ENCODE data around the gene REM2. TPM values are rescaled to one million over a fixed set of nuclear protein-coding genes. Genes with fewer than 3 reads are reported as not detected.

Gene REM2
- total RNA-seq, 1 experiment from 2014 or later: 0.18 TPM

GRCh38 chr14:22836301-22837113, 46.5 kb upstream of the REM2 start, which contains the start of gene MMP14:
TSS of gene MMP14 (plus strand) at chr14:22836585. CDS start at chr14:22836818, 233 bp downstream.
- POLR2A ChIA-PET (ENCODE audit: unreplicated experiment): interaction anchor here (0.6 to 2.1 kb wide), 4 partner anchors 15 to 247 kb away, joined by 3 to 14 read pairs (median 4); partner anchors contain the start of gene DAD1
- TSS peak; percentile 59 for BruUV-seq (replicated peaks)
- peak; percentile 79 for ATAC-seq

GRCh38 chr14:22837114-22837749, 45.8 kb upstream of the REM2 start:
- Histone ChIP-seq H3K27me3 (ENCODE audit: low read length) (no peaks in the 10 kb centered on the region), H3K9me2 (replicated peaks; ENCODE audit: low read length) (no peaks in the 10 kb centered on the region), H3F3A (ENCODE audit: low read length, unreplicated experiment) (peaks cover 6% of the 10 kb centered on the region), H2AFZ (ENCODE audit: low read length) (peak overlapping the region; percentile 66), H3K4me1 (ENCODE audit: insufficient read depth, low read length) (peaks cover 22% of the 10 kb centered on the region; the same call in 1 of the 2 replicates), H3K9ac (ENCODE audit: low read length) (peak overlapping the region; percentile 94), H3K79me2 (ENCODE audit: low read length) (peaks cover 43% of the 10 kb centered on the region), H3K27ac (ENCODE audit: low read length) (peak overlapping the region; percentile 47), H4K20me1 (ENCODE audit: low read length) (no peaks in the 10 kb centered on the region), H3K4me2 (ENCODE audit: low read length) (peak overlapping the region; percentile 90), H3K9me3 (ENCODE audit: low read length) (no peaks in the 10 kb centered on the region), H3K4me3 (ENCODE audit: low read length) (peak overlapping the region; percentile 93), H3K36me3 (ENCODE audit: low read depth, low read length) (peaks cover 16% of the 10 kb centered on the region; the same call in 1 of the 2 replicates)
- ChIA-PET POLR2A (ENCODE audit: unreplicated experiment) (interaction anchor here (0.6 to 2.1 kb wide), 4 partner anchors 14 to 248 kb away, joined by 3 to 14 read pairs (median 4); partner anchors contain the start of gene DAD1), CTCF (interaction anchor here (0.6 to 2.5 kb wide), 4 partner anchors 14 to 276 kb away, joined by 3 to 11 read pairs (median 5); no protein-coding TSS in a partner anchor)
- no TSS peak for BruUV-seq (replicated peaks)
- DNase-seq (peak; percentile 63), ATAC-seq (peak; percentile 65)
- no peak for TF ChIP-seq EZH2phosphoT487 (IDR thresholded peaks at IDR 0.05; ENCODE audit: borderline replicate concordance, low read length)
- peak; percentile 31 for TF ChIP-seq CTCF (conservative IDR thresholded peaks at IDR 0.05; ENCODE audit: low read depth, low read length)
- TF ChIP-seq EZH2 (IDR thresholded peaks at IDR 0.05; ENCODE audit: low read length, unreplicated experiment): no peak
- intact Hi-C loops (cut with micrococcal nuclease): loop anchor here (1.0 kb wide), 1 partner anchor 14 kb away; no protein-coding TSS in a partner anchor

More at GRCh38 chr14:22836301-22837113, 46.5 kb upstream of the REM2 start, which contains the start of gene MMP14:
- intact Hi-C loops (cut with micrococcal nuclease): loop anchor here (1.0 kb wide), 1 partner anchor 15 kb away; no protein-coding TSS in a partner anchor
- peaks cover 10% of the 10 kb centered on the region; the same call in 1 of the 2 replicates for H3K36me3 ChIP-seq (ENCODE audit: low read depth, low read length)
- no peaks in the 10 kb centered on the region for H3K9me3 ChIP-seq (ENCODE audit: low read length)
- H3K4me1 ChIP-seq (ENCODE audit: insufficient read depth, low read length): peaks cover 24% of the 10 kb centered on the region; the same call in 1 of the 2 replicates
- peak; percentile 65 for DNase-seq
- CTCF ChIA-PET: interaction anchor here (0.6 to 2.5 kb wide), 2 partner anchors 15 to 275 kb away, joined by 3 to 11 read pairs; no protein-coding TSS in a partner anchor
- H2AFZ ChIP-seq (ENCODE audit: low read length): peak within 1 kb of the TSS; percentile 66
- H3K27ac ChIP-seq (ENCODE audit: low read length): peak within 1 kb of the TSS; percentile 47
- TF ChIP-seq EZH2 (IDR thresholded peaks at IDR 0.05; ENCODE audit: low read length, unreplicated experiment) (no peak), CTCF (conservative IDR thresholded peaks at IDR 0.05; ENCODE audit: low read depth, low read length) (peak; percentile 42)
- H3F3A ChIP-seq (ENCODE audit: low read length, unreplicated experiment): peaks cover 6% of the 10 kb centered on the region
- H3K9me2 ChIP-seq (replicated peaks; ENCODE audit: low read length): no peaks in the 10 kb centered on the region
- no peaks in the 10 kb centered on the region for H3K27me3 ChIP-seq (ENCODE audit: low read length)
- H4K20me1 ChIP-seq (ENCODE audit: low read length): no peaks in the 10 kb centered on the region
- peak within 1 kb of the TSS; percentile 90 for H3K4me2 ChIP-seq (ENCODE audit: low read length)
- peak within 1 kb of the TSS; percentile 93 for H3K4me3 ChIP-seq (ENCODE audit: low read length)
- peaks cover 46% of the 10 kb centered on the region for H3K79me2 ChIP-seq (ENCODE audit: low read length)
- H3K9ac ChIP-seq (ENCODE audit: low read length): peak within 1 kb of the TSS; percentile 94
